RCC 7860 (cell line): ENCODE measurements around the gene PRLHR.
"Not testable (repeated sequence)": the region's sequence is repeated elsewhere in the genome, so short reads cannot be mapped to it uniquely, and the experiment has no call there.

Experiments
- DNase-seq: peaks from one replicate; pipeline ENCODE4 v3.0.0-alpha.2; 2015; ENCODE audit warnings: low spot score
- FAIRE-seq: peaks from 2 replicates; lab custom pipeline; 2012; peaks lifted over from hg19 to GRCh38; lab: Jason Lieb, UNC

Gene PRLHR

DNA sequence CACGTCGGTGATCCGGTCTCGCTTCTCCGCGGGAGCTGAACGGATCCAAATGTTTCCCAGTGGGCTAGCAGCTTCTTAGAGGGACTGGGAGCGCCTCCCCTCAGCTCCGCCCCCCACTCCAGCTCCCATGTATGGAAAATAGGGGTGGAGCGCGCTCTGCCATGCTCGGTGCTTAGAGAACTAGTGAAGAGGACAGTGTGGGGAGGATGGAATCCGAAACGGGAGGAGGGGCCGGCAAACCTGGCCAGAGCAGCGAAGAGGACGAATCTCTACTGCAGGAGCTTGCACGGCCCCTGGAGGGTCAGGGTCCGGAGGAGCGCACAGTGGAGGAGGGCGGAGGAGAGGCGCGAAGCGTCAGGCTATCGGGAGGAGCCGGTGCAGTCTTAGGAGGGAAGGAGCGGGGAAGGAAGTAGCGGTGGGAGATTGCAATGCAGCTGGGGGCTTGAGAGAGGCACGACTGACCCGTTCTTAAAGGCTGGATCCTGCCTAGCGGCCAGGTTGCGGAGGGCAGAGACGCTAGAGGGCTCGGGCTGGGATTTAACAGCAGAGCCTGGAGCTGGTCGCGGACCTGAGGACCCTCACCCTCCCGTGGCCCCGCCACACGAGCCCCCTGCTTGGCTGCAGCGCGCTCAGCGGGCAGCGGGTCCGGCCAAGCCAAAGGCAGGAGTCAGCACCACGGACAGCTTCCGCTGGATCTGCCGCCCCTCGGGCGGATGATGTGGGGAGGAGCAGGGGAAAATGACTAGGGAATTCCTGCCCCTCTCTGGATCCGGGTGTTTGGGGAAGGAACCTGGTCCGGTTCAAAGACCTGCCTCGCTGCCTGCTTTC lies at the start of gene PRLHR:
Gene PRLHR (minus strand): TSS at position 51 of the 828 bp plus-strand sequence. CDS start 404 bp downstream, outside the sequence.
- FAIRE-seq (no peak), DNase-seq (no peak)

DNA sequence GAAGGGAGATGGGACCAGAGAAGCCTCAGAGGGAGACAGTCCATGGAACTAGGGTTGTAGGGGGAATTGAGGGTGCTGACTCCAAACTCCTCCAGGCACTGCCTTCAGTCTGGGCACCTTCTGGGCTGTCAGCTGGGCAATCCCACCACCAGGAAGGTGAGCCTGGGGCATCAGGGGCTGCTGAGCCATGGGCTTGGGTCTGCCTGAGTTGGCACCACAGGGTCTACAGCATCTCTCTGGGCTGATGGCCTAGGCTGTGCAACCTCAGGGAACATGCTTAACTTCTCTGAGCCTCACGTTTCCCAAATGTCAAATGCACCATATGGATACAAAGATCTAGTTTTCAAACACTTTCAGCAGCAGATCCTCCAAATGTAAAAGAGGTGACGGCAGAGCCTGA lies 46.8 kb upstream of the PRLHR start:
- DNase-seq (no peak), FAIRE-seq (no peak)

DNA sequence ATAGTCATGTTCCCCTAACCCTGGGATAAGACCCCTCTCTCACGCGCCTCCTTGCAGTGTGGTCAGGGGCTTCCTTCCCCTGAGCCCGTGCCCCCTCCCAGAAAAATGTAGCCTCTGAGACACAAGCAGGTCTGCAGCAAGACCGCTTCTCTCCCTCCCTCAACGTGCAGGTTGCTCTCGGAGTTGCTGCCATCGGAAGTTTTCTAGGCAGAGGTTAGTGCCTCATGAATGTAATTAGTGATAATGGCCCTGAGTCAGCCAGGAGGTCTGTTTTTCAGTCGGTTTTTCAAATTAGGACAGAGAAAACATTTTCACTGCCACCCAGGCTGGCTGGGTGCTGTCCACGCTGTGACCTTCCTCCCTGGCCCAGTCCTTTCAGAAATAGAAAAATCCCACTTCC lies 43.2 kb upstream of the PRLHR start:
- no peak for FAIRE-seq
- DNase-seq, result no peak

DNA sequence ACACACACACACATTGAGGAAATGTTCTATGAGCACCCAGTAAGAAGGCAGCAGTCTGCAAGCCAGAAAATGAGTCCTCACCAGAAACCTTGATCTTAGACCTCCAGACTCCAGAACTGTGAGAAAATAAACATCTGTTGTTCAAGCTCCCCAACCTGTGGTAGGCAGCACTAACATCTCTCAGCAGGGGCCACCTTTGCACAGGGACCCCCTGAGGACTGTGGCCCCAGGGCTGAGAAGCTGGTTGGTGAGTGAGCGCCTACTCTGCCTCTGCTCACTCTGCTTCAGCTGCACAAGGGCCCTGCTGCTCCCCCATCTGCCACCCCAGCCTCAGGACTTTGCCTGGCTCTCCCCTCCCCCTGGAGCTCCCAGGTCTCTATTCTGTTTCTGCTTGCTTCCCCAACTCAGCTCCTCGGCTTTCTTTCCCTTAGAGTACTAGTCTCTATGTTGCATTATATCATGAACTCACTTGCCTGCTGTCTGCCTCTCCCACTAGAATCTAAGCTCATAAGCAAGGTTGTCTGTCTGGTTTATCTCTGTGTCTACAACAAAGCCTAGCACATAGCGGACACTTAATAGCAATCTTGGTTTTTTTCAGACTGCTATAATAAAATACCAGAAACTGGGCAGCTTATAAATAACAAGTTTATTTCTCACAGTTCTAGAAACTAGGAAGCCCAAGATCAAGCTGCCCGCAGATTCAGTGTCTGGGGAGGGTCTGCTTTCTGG lies 40.4 kb upstream of the PRLHR start:
- DNase-seq, result no peak

DNA sequence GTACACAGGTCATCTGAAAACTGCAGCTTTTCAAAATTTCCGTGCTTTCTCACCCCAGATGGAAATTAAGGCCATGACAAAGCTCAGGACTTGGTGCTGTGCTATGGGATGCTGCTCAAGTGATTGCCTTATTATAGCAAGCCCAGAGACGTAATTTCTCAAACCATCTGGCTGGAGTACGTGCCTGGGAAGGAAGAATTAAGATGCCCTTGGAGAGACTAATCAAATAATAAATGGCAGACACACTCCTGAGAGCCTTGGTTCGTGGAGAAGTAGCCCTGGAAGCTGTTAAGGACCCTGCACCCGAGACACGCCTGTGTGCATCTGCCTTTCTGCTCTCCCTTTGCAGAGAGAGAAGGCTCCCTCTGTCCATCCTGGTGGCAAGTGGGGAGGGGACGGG lies 38.3 kb upstream of the PRLHR start:
- FAIRE-seq, result no peak

More for the DNA sequence above, 40.4 kb upstream of the PRLHR start:
- no peak for FAIRE-seq

DNA sequence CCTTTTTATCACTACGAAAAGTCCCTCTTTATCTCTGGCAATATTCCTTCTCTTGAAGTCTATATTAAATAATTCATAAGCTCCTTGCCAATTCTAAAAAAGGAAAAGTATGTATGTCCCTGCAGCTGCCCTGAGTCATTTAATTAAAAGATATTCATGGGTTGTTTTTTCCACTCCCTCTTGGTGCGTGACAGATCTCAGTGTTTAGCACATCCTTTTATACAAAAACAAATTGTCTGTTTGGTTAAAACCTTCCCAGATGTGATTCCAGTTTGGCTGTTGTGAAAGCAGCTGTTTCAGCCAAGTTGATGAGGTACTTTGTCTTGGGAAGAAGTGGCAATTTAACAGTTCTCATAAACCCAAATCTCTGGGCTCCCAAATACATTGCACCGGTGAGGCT lies 33.8 kb upstream of the PRLHR start:
- DNase-seq (no peak), FAIRE-seq (no peak)

More for the DNA sequence above, 38.3 kb upstream of the PRLHR start:
- DNase-seq, result no peak

DNA sequence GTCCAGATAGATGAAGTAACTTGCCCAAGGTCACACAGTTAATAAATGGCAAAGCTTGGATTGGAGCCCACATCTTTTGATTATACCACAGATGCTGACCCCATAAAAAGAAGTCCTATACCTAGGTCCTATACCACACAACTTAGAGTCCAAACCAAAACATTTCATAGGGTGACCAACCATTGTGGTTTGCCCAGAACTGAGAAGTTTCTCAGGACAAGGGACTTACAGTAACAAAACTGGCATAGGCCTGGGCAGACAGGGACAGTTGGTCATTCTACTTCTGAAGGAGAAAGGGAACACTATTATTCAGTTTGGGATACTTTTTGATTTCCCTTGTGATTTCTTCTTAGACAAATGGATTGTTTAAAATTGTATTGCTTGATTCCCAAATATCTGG lies 32.9 kb upstream of the PRLHR start:
- FAIRE-seq (no peak), DNase-seq (no peak)

DNA sequence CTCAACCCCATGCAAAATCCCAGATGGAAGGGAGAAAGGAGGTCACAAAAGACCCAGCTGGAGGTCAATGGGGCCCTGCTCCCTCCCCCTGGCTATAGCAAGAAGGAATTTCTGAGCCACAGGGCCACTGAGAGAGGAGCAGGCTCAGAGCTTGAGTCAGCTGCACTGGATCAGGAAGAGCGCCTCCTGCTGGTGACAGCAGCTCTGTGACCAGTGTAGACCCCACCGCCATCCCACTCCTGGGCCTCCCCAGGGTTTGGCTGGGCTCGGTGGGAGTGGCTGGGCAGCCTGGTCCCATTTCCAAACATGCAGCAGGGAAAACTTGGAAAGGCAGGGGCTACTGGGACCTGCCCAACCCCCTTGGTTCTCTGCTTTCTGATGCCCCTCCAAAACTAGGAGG lies 31.5 kb upstream of the PRLHR start:
- FAIRE-seq (no peak), DNase-seq (no peak)

DNA sequence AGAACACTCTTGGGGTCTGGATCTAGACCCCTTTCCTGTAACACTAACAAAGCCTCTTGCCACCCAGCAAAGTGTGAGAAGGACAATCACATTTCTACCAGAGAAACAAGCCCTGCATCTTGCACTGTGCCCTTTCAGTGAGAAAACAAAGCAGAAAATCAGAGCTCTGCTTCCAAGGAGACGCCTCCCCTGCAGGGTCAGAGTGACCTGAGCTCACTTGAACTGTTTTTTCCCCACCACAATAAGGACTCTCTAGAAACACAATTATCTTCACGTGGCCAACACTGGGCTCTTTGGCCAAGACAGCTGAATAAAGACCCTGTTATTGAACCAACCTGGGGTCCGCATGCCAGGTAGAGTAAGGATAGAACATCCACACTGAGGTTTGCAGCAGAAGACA lies 30.1 kb upstream of the PRLHR start:
- no peak for DNase-seq
- no peak for FAIRE-seq

DNA sequence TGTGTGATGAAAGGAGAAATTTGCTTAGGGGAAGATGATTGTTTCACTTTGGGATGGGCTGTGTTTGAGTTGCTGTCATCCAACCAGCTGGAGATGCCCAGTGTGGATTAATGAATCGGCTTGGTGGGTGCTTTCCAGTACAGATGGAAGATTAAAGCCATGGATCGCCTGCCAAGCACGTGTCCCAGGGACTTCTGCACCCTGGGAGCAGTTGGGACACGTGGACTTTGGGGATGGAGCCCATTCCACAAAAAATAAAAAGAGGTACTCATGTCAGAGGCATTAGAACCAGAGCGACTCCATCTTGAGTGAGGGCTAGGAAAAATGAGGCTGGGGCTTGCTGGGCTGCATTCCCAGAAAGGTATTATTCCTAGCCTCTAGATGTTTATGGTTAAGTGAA lies 29.3 kb upstream of the PRLHR start:
- no peak for DNase-seq
- FAIRE-seq, result no peak

DNA sequence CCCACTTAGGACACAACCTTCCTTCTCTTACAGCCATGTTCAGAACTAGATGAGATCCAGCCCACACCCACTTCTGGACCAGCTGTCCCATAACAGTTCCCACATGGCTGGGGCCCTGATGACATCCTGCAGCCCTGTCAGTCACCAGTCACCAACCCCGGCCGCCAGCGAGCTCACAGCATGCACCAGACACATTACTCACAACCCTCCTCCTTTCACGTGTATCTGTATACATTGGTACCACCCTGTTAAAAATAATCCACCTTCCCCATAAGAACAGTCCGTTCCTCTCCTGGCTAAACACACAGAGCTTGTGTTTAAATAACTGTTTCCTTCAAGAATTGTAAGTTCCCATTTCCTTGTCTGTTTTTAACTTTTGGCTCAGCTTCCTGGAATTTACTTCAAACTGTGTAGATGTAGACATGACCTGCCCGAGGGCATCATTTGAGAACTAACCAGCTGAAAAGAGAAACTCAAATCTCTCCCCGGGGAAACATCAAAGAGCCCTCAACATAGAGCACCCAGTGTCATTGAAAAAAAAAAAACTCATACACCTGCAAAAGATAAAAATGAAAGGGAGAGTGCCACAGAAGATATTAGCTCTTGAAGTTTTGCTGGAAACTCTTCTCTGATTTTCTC lies 26.0 kb upstream of the PRLHR start:
- DNase-seq, result no peak

DNA sequence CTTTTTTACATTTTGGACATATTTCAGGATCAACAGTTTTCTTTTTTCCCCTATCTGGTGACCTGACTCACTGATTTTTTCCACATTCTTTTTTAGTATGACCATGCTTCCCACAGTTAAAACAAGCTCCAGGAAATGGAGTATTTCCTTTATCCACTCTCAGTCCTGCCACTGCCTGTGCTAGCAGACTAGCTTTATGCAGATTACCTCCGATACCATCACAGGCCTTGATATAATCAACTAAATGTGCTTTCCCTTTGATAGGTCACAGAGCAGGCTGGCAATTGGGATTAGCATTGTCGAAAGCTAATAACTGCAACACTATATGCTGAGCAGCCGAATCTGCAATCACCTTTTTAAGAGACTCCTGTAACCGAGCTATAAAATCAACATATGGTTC lies 18.4 kb upstream of the PRLHR start:
- not testable (repeated sequence) for DNase-seq, FAIRE-seq

More for the DNA sequence above, 26.0 kb upstream of the PRLHR start:
- FAIRE-seq, result no peak

DNA sequence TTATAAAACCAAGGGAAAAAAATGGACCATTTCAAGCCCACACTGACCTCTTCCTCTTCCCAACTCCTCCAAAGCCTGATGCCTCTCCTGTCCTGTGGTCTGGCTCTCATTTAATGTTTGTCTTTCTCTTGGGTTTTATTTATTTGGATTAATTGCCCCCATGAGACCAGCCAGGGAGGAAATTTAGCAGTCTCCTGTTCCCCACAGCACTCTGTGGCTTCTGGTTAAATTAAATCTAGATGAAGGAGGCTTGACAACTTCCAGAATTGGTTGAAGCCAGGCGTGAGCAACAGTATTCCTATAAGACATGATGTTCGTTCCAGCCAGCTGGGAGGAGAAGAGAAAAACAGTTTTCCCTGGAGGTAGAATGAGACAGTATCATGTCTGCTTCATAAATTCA lies 15.1 kb upstream of the PRLHR start:
- FAIRE-seq (no peak), DNase-seq (no peak)

DNA sequence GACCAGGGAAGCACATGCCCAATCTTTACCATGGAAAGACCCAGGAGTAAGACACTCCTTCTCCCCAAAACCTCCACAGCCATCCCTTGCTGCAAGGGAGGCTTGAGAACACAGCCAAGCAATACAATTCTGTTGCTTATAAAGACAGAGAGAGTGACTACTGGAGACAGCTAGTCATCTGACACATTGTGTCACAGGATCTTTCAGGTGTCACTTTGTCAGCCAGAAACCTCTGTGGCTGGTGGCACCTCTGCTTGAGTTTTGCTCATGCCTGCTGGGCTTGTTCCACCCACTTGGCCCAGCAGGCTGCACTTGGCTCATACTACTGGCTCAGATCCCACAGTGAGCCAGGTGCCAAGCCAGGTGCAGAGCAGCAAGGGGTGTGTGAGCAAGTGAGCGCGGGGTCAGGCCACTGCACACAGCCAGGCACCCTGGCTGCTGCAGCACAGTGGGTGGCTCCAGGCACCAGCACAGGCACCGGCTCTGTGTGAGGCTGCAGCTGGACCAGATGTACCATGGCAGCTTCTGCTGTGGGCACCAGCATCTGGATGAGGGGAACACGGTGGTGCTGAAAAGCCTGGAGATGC lies 12.4 kb upstream of the PRLHR start:
- FAIRE-seq (no peak), DNase-seq (no peak)

DNA sequence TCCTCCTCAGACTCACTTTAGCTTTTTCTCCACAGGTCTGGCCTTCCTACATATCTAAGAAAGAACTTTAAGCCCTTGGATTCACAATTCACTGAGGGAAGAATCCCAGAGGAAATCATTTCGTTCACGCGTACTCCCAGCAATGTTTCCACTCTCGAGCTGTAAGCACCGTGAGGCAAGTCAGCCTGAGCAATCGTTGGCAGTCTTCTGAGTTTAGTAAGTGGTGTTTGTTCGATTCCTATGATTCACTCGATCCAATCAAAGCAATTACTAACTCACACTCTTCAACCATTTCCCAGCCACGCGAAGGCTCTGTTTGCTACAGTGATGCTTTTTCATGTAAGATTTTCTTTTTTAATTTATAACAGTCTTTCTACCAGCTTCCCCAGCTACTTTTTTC lies 10.2 kb upstream of the PRLHR start:
- no peak for FAIRE-seq
- no peak for DNase-seq

DNA sequence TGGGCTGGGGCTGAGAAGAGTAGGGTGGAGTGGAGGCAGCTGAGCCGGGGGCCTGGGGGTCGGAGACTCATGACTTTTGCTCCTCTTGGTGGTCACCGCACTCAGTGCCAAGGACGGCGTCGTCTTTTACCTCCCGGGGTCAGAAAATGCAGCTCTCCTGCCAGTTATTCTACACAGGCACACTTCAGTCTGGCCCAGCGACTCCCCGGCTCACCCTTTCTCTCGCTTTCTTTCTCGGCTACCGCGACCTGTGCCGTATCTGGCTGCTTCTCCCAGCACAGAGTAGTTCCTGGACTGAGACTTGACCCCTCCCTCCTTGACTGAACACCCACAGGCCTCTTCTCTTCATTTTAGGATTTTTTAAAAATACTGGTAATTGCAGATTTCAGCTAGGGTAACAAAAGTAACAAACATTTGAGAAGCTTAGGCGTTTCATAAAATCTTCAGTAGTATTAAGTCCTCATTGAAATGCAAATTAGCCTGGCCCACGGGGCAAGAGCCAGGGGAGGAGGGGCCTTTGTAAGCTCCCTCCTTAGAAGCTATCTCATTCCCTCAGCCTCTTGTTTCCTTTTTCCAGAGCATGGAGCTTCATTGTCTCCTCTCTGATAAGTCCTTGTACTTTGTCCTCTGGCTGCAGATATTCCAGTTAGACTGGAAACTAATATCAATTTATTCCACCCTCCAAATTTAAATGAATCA lies 1.1 kb upstream of the PRLHR start:
- no peak for FAIRE-seq
- no peak for DNase-seq

DNA sequence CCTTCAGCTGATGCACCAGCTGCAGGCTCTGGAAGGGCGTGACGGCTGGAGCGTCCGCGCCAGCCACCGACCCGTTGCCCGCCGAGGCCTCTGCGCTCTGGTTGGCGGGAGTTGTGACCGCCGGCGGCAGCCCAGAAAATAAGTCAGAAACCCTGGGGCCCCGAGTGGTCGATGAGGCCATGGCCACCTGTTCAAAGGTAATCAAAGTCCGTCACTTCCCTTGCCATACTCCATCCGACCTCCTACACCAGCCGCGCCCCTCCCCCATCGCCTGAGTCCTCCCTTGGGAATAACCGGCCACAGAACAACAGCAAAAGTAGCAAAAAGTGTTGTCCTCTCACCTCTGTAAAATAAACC lies 406 bp downstream of the PRLHR start:
- no peak for DNase-seq
- FAIRE-seq, result no peak

DNA sequence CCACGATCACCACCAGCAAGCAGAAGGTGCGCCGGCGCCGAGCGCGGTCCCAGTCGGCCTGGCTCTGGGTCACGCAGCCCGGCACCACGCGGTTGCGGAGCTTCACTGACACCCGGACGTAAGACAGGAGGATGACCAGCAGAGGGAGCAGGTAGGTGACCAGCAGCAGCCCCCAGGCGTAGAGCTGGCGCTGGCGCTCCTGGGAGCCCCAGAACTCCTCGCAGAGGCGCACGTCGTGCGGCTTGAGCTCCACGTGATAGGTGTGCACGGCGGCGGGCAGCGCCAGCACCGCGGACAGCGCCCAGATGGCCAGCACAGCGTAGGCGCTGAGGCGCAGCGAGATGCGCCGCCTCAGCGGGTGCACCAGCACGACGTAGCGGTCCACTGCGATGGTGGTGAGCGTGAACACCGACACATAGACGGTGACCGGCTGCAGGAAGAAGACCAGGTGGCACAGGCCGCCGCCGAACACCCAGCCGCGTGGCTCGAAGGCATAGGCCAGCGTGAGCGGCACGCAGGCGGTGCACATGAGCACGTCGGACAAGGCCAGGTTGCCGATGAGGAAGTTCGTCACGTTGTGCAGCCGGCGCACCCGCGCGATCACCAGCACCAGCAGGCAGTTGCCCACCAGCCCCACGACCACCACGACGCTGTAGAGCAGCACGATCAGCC lies 920 bp downstream of the PRLHR start:
- FAIRE-seq, result no peak
- DNase-seq, result no peak

DNA sequence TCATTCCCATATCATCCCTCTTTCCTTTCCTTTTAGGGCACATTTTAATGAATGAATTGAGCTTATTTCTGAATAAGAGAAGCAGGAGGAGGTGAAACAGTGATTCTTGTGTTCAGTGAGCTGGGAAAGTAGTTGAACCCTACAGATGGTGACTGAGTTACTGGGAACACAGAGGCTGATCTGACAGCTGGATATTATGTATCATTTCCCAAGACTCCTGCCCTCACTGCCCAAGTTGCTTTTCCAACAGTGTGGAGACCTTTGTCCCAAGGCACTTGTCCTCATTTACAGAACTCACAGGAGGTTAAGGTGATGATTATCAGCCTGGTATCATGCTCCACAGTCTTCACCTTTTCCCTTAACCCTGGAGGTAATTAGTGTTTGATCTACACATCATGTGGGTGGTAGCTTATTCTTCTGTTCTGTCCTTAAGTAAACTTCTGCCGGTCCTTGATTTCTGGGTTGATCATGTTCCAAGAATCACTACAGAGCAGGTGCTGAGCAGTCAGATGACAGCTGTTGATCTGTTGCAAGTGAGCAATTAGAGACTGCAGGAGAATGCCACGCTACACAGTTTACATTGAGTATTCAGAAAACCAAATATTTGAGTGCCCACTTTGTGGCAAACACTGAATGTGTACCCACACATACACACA lies 2.6 kb downstream of the PRLHR start:
- FAIRE-seq (no peak), DNase-seq (no peak)

DNA sequence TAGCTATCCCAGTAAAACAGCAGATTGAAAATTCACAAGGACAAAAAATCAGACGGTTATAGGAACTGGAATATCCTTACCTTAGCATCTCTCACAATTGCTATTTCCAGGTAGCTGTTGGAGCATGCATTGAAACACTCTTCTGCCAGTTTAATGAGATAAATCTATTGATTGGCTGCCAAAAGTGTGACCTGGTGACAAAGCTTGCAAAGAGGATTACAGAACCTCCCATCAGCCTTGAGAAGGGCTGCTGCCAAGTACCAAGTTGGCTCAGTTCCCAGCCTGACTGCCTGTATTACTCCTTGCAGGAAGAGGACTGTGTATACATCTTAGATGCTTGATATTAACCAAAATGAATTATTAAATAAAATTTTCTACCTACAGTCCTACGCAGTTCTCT lies 5.1 kb downstream of the PRLHR start:
- FAIRE-seq (no peak), DNase-seq (no peak)
